Dendritic cell treated with granulocyte-macrophage colony-stimulating factor and Interleukin-4, amounts not matched to agents 40 ng/mL and 50 ng/mL, for 4 days (primary cell): ENCODE data around the gene SMOC2.

ENCODE experiments used
- H3K27ac Mint-ChIP-seq: one replicate; pipeline ENCODE4 v1.8.0; 2022; ENCODE audit warnings: mild to moderate bottlenecking, mixed read lengths
- H3K27me3 Mint-ChIP-seq: one replicate; pipeline ENCODE4 v1.8.0; 2022; ENCODE audit warnings: mild to moderate bottlenecking, mixed read lengths
- H3K36me3 Mint-ChIP-seq: one replicate; pipeline ENCODE4 v1.8.0; 2022; ENCODE audit warnings: low read depth, mixed read lengths
- H3K4me1 Mint-ChIP-seq: one replicate; pipeline ENCODE4 v1.8.0; 2022; ENCODE audit warnings: low read depth, mixed read lengths
- H3K4me3 Mint-ChIP-seq: one replicate; pipeline ENCODE4 v1.8.0; 2022; ENCODE audit warnings: mild to moderate bottlenecking, moderate library complexity, mixed read lengths
- H3K9me3 Mint-ChIP-seq: one replicate; pipeline ENCODE4 v1.8.0; 2022; ENCODE audit warnings: mixed read lengths
- intact Hi-C: fragments of 100-400 bp; cut with micrococcal nuclease; formaldehyde crosslinking; loops from one replicate; pipeline ENCODE4 v1.15.0; 2022

SMOC2 gene

DNA sequence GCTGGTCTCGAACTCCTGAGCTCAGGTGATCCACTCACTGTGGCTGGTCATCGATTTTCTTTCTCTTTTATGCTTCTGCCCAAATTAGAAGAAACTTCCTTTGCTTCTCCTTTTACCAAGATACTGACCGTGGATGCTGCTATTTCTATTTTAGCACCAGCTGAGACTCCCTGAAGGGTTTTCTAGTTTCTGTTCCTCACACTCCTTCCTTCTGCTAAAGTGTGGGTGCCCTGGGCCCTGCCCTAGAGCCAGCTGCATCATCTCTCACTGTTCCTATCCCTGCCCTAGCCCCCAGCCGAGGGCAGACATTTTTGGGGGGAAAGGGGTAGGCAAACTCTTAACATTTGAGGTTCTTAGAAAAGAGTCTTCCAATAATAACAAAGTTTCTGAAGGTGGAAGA is 6.3 kb downstream of the SMOC2 start:
- H3K4me1 Mint-ChIP-seq = no peaks in the 10 kb centered on the region

DNA sequence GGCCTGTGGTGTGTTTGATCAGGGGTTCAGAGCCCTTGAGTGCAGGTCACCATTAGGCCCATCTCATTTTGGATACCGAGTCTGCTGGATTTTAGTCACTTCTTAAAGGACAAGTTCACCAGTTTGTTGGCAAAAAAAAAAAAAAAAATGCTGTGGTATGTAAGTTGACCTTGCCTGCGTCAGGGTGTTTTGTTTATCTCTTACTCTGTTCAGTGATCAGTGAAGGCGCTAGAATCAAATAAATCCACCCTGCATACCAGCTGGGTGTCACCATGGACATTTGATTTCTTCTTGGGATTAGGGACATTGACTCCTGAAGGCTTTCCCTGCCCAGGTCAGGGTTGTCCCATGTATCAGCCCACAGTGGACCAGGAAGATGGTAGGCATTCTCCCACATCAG is 6.7 kb downstream of the SMOC2 start:
- H3K4me3 Mint-ChIP-seq = no peak overlapping the region

More for the DNA sequence above, 6.3 kb downstream of the SMOC2 start:
- H3K27ac Mint-ChIP-seq = no peak overlapping the region
- intact Hi-C loops = no loop called here
- no peaks in the 10 kb centered on the region for H3K9me3 Mint-ChIP-seq
- no peaks in the 10 kb centered on the region for H3K36me3 Mint-ChIP-seq
- H3K4me3 Mint-ChIP-seq = no peak overlapping the region
- H3K27me3 Mint-ChIP-seq = peaks cover 26% of the 10 kb centered on the region

DNA sequence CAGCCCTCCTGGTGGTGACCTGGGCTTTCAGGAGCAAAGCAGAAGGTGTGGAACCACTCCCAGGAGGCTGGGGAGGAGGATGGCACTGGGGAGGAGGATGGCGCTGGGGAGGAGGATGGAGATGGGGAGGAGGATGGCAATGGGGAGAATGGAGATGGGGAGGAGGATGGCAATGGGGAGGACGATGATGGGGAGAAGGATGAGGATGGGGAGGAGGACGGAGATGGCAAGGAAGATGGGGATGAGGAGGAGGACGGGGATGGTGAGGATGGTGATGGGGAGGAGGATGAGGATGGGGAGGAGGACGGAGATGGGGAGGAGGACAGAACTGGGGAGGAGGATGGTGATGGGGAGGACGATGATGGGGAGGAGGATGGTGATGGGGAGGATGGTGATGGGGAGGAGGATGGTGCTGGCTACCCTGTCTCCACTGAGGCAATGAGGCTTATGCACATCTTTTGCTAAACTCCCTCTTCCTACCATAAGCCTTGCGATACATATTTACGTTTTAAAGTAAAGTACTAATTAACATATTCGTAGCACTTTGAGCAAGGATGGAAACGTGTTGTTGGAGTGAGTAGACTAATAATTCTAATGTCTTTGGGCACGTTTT is 7.4 kb downstream of the SMOC2 start:
- H3K4me3 Mint-ChIP-seq = no peak overlapping the region
- no peaks in the 10 kb centered on the region for H3K9me3 Mint-ChIP-seq
- H3K27me3 Mint-ChIP-seq = peaks cover 16% of the 10 kb centered on the region
- H3K36me3 Mint-ChIP-seq = no peaks in the 10 kb centered on the region
- H3K4me1 Mint-ChIP-seq = no peaks in the 10 kb centered on the region
- intact Hi-C loops = no loop called here
- H3K27ac Mint-ChIP-seq = no peak overlapping the region

More for the DNA sequence above, 6.7 kb downstream of the SMOC2 start:
- intact Hi-C loops = no loop called here
- no peak overlapping the region for H3K27ac Mint-ChIP-seq
- H3K36me3 Mint-ChIP-seq = no peaks in the 10 kb centered on the region
- H3K4me1 Mint-ChIP-seq = no peaks in the 10 kb centered on the region
- no peaks in the 10 kb centered on the region for H3K9me3 Mint-ChIP-seq
- peaks cover 23% of the 10 kb centered on the region for H3K27me3 Mint-ChIP-seq

DNA sequence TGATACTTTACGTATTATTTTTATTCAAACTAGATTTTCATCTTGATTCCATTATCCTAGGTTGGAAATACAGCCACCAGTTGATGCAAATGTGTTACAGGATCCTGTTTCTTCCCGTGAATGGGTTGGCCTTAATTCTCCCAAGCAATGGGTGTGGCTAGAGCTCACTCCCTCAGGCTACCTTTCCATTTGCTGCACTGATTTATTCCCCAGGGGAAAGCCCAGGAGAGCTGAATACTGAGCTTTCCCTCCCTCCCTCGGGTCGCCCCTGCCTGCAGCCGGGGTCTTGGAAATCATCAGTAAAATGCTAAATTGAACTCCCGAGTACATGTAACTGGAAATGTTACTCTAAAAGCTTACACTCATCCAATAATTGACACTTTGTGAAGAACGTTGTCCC is 9.9 kb downstream of the SMOC2 start:
- no peak overlapping the region for H3K4me3 Mint-ChIP-seq
- no peaks in the 10 kb centered on the region for H3K9me3 Mint-ChIP-seq
- no peak overlapping the region for H3K27ac Mint-ChIP-seq
- no peaks in the 10 kb centered on the region for H3K4me1 Mint-ChIP-seq
- intact Hi-C loops = no loop called here
- peaks cover 5% of the 10 kb centered on the region for H3K27me3 Mint-ChIP-seq
- no peaks in the 10 kb centered on the region for H3K36me3 Mint-ChIP-seq

DNA sequence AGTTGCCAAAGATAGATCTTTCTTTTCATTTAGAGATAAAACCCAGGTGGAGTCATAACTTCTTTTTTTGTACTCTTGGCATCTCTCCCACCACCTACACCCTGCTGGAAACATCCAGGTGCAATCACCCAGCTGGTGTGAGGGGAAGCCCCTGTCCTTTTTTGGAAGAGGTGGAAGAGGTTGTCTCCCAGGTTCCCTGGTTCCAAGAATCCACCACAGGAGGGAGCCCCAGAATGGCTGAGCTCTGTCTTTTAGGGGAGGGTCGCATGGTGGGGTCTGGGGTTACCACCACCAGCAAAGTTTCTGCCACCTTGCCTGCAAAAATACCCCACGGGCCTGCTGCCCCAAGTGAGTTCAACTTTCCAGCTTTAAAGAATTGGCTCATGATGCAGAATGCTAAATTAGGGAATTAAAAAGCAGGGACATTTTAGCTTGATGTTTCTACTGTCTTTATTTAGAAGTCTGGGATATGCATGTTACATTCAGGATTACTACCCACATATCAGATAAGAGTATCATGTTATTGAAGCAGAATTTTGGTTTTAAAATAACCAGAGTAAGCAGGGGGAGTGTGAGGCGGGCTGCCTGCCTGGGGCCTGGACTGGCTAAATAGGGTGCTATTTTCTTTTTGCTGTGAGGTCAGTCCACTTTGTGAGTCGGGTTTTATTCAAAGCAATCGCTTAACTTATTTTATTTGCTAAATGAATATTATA is 11.0 kb downstream of the SMOC2 start:
- H3K36me3 Mint-ChIP-seq = no peaks in the 10 kb centered on the region
- intact Hi-C loops = no loop called here
- H3K4me1 Mint-ChIP-seq = no peaks in the 10 kb centered on the region
- H3K27ac Mint-ChIP-seq = no peak overlapping the region
- H3K4me3 Mint-ChIP-seq = no peak overlapping the region
- peaks cover 5% of the 10 kb centered on the region for H3K27me3 Mint-ChIP-seq
- no peaks in the 10 kb centered on the region for H3K9me3 Mint-ChIP-seq

DNA sequence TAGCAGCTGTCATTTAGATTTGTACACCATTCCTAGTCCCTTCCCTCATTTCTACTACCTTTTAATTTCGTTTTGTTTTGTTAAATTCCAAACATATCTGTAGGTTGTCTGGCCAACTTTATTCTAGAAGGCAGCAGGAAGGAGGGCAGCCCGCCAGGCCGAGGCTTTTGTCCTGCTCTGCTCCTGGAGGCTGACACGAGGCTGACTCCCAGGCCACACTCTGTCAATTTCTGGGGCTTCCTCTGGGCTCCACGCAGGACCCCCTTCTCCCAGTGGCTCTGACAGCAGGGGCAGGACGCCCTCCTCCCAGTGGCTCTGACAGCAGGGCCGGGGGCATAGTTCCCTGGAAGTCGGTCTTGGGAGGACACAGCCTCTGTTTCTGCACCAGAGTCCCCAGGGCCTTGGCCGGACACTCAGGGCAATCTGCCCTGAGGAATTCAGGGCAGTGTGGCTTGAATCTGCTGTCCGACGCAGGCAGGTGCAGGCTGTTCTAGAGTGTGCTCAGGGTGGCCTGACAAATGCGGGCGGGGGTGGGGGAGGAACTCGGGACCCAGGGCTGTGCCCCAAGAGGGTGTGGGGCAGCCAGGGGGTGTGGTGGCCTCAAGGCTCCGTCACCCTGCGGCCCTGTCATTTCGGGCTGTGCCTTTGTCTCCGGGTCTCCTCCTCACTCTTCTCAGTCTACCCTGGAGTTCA is 11.8 kb downstream of the SMOC2 start:
- H3K4me1 Mint-ChIP-seq = no peaks in the 10 kb centered on the region
- no peaks in the 10 kb centered on the region for H3K9me3 Mint-ChIP-seq
- H3K36me3 Mint-ChIP-seq = no peaks in the 10 kb centered on the region

DNA sequence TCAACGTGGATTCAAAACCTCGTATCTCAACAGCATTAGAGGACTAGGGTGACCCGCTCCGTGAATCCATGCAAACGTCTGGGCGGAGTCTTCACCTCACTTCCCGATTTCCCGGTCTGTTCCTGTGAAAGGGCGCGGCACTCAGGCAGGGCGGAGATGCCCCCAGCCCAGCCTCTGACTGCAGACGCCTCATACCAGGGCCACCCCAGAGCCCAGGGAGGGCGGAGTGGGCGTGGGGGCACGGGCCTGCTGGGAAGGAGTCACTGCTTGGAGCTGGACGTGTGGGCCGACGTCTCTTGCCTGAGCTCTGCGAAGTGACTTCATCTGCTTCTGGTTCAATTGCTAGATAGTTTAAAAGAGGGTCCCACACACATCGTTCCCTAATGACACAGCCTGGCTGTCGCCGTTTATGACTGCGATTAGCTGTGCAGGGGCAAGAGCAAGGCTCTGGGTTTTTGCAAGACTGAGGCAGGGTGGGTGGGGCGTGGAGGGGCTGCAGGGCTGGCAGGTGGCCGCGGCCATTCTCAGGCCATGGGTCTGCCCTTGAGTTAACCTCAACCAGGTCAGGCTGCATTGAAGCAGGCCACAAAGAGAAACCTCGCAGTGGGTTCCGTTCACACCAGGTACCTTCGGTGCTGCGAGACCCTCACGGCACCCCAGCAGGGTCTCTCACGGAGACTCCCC is 15.0 kb downstream of the SMOC2 start:
- intact Hi-C loops = no loop called here
- H3K27ac Mint-ChIP-seq = no peak overlapping the region
- H3K36me3 Mint-ChIP-seq = no peaks in the 10 kb centered on the region
- no peak overlapping the region for H3K4me3 Mint-ChIP-seq
- H3K4me1 Mint-ChIP-seq = no peaks in the 10 kb centered on the region
- H3K9me3 Mint-ChIP-seq = no peaks in the 10 kb centered on the region
- H3K27me3 Mint-ChIP-seq = peaks cover 2% of the 10 kb centered on the region

More for the DNA sequence above, 11.8 kb downstream of the SMOC2 start:
- peaks cover 5% of the 10 kb centered on the region for H3K27me3 Mint-ChIP-seq
- no peak overlapping the region for H3K4me3 Mint-ChIP-seq
- intact Hi-C loops = no loop called here
- H3K27ac Mint-ChIP-seq = no peak overlapping the region

DNA sequence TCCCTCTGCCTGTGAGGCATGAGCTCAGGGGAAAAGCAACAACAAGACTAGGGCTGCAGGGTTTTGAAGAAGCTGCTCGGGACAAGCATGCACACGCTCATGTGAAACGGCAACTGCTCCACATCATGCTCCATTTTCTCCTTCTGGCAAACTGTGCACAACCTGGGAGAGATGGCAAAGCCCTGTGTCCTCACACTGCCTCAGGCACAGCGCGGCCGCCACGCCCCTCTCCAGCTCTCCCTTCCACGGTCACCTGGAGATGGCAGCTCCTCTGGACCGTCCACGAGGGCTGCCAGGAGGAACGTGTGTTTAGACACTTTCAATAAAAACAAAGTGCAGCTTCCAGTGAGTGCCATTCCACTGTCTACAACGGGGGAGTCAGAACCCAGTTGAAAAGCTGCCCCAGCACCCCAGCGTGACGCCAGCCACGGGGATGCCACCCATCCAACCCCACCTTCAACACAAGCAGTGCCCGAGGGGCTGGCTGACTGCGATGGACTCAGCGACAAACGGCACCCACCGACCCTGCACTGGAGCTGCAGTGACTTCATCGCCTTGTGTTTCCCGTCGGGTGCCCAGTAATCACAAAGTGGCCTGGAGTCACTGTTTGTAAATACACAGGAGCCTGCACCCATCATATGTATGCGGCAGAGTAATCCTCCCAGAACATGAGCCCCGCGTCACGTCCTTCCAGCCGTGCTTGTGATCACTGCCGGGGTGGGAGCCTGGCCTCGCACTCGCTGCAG is 16.1 kb downstream of the SMOC2 start:
- Mint-ChIP-seq H3K27me3 (no peaks in the 10 kb centered on the region), H3K4me3 (no peak overlapping the region), H3K4me1 (no peaks in the 10 kb centered on the region), H3K27ac (no peak overlapping the region), H3K9me3 (no peaks in the 10 kb centered on the region), H3K36me3 (no peaks in the 10 kb centered on the region)
- intact Hi-C loops = no loop called here

DNA sequence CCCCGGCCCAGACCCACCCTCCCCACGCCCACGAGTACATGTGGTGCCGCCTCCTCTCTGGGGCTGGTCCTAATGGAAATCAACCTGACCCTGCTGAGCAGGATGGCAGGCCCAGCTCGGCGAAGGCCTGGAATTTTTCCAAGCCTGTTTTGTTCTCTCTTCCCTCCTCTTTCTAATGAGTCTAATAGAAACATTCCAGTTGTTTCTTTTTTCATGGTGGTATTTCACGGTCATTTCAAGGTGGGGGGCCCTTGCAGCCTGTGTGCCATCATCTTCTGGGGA is 16.6 kb downstream of the SMOC2 start:
- no peaks in the 10 kb centered on the region for H3K27me3 Mint-ChIP-seq
- H3K4me3 Mint-ChIP-seq = no peak overlapping the region
- intact Hi-C loops = no loop called here

DNA sequence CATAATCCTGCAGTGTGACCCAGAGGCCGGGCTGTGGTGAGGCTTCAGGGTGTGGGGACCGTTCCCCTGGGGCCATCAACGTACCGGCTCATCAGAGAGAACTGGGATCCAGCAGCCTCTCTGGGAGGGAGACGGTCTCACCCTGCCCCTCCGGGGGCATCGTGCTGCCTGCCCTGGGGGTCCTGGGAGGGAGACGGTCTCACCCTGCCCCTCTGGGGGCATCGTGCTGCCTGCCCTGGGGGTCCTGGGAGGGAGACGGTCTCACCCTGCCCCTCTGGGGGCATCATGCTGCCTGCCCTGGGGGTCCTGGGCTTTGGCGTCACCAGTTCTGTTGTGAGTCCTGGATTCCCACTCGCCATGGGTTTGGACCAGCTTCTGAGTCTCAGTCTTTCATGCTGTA is 17.1 kb downstream of the SMOC2 start:
- Mint-ChIP-seq H3K9me3 (no peaks in the 10 kb centered on the region), H3K4me3 (no peak overlapping the region), H3K36me3 (no peaks in the 10 kb centered on the region), H3K27me3 (no peaks in the 10 kb centered on the region), H3K4me1 (no peaks in the 10 kb centered on the region), H3K27ac (no peak overlapping the region)
- intact Hi-C loops = no loop called here

More for the DNA sequence above, 16.6 kb downstream of the SMOC2 start:
- H3K27ac Mint-ChIP-seq = no peak overlapping the region
- no peaks in the 10 kb centered on the region for H3K9me3 Mint-ChIP-seq
- H3K36me3 Mint-ChIP-seq = no peaks in the 10 kb centered on the region
- H3K4me1 Mint-ChIP-seq = no peaks in the 10 kb centered on the region

DNA sequence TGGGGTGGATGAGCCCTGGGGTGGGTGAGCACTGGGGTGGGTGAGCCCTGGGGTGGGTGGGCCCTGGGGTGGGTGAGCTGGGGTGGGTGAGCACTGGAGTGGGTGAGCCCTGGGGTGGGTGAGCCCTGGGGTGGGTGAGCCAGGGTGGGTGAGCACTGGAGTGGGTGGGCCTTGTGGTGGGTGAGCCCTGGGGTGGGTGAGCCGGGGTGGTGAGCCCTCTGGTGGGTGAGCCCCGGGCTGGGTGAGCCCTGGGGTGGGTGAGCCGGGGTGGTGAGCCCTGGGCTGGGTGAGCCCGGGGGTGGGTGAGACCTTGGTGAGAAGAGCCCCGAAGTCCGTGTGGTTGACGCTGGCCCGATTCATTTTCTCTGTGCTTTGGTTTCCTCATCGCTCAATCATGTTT is 18.6 kb downstream of the SMOC2 start:
- Mint-ChIP-seq H3K4me3 (no peak overlapping the region), H3K27me3 (no peaks in the 10 kb centered on the region), H3K27ac (no peak overlapping the region), H3K4me1 (no peaks in the 10 kb centered on the region), H3K9me3 (no peaks in the 10 kb centered on the region), H3K36me3 (no peaks in the 10 kb centered on the region)
- intact Hi-C loops = no loop called here

DNA sequence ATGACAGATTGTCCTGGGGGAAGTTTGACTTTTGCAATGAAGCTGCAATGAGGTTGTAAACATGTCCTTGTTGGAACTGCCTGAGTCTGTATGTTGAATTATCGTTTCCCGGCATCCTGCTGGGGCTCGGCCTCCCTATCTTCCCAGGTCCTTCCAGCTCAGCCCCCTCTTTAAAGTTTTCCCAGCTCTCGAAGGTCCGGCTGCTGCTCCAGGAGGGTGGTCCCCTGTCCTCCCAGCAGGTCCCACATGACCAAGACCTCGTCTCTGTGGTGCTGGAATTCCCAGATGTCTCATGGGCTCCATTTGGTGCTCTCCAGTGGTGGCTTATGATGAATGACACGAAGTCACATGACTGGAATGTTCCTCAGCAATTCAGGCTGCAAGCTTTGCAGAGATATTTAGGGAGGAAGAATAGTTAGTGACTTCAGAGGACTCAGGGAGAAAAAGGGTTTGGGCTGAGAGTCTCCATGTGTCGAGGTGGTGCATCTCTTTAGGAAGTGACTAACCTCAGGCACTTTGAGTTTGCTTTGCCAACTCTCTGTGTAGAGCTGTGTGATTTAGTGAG is 21.4 kb downstream of the SMOC2 start:
- Mint-ChIP-seq H3K4me1 (no peaks in the 10 kb centered on the region), H3K4me3 (no peak overlapping the region), H3K27me3 (no peaks in the 10 kb centered on the region), H3K36me3 (no peaks in the 10 kb centered on the region), H3K9me3 (no peaks in the 10 kb centered on the region), H3K27ac (no peak overlapping the region)
- intact Hi-C loops = no loop called here

DNA sequence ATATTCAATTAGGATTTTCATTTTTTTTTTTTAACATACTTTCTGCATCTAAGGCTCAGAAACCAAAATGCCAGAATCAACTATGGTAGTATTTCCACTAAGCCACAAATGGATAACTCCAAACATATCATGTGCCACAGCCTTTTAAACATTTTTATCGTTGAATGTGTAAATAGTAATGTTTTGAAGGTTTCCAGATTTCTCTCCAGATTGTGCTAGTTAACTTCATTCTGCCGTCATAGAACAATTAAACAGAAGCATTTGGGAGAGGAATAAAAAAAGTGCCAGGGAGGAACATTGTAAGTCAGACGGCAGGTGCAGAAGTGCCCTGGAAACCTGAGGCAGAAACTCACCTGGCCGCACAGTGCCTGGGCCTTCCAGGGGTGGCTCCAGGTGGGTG is 23.6 kb downstream of the SMOC2 start:
- H3K27me3 Mint-ChIP-seq = no peaks in the 10 kb centered on the region
- H3K36me3 Mint-ChIP-seq = no peaks in the 10 kb centered on the region
- H3K27ac Mint-ChIP-seq = no peak overlapping the region
- H3K9me3 Mint-ChIP-seq = no peaks in the 10 kb centered on the region
- H3K4me1 Mint-ChIP-seq = no peaks in the 10 kb centered on the region
- intact Hi-C loops = no loop called here
- H3K4me3 Mint-ChIP-seq = no peak overlapping the region
